ENCODE measurements around the gene GPR75.

Gene GPR75

DNA sequence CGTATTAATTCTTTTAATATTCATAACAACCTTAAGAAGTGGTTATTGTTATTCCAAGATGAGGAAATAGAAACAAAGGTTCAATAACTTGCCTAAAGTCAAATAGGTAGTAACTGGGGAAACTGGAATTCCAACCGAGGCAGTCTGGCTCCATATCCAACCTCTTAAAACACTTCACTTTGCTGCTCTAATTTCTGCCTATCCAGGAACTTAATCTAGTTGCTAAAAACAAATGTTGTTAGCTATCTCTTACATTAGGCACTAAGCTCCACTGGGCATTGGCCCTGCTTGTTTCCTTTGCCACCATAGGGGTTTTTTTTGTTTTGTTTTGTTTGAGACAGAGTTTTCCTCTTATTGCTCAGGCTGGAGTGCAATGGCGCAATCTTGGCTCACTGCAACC is 48.2 kb downstream of the GPR75 start:
- no peak for DNase-seq (ENCODE audit: low read depth in 1 of 2, low spot score in 1 of 2)
